ENCODE measurements around the gene BANF1.

The BANF1 gene

GRCh38 chr11:65961267-65962140 lies 40.8 kb upstream of the BANF1 start, which contains the start of gene SART1:
TSS of gene SART1 (plus strand) at chr11:65961734. CDS start at chr11:65961781, 47 bp downstream.
- peak; percentile 96 for ATAC-seq
- TF ChIP-seq CSRNP3 (CRISPR knock-in tag; IDR thresholded peaks at IDR 0.05), result no peak
- TF ChIP-seq POU6F1 (CRISPR knock-in tag; IDR thresholded peaks at IDR 0.05; ENCODE audit: borderline replicate concordance, low read depth), result no peak
- TF ChIP-seq ZNF8 (CRISPR knock-in tag; IDR thresholded peaks at IDR 0.05), result 0 out of 2 replicates have a peak, but pooled peaks have one; percentile 15
- no peak for TF ChIP-seq ZC3H10 (CRISPR knock-in tag; IDR thresholded peaks at IDR 0.05)
- TF ChIP-seq ZFP3 (CRISPR knock-in tag; IDR thresholded peaks at IDR 0.05), result no peak
- no peak for TF ChIP-seq GLIS3 (CRISPR knock-in tag; IDR thresholded peaks at IDR 0.05)
- TF ChIP-seq OSR1 (CRISPR knock-in tag; IDR thresholded peaks at IDR 0.05), result no peak

- TF ChIP-seq POU6F1 (CRISPR knock-in tag; IDR thresholded peaks at IDR 0.05; ENCODE audit: borderline replicate concordance, low read depth) (no peak), CREB5 (CRISPR knock-in tag; IDR thresholded peaks at IDR 0.05; ENCODE audit: low read depth) (no peak), TOX (CRISPR knock-in tag; IDR thresholded peaks at IDR 0.05; ENCODE audit: borderline replicate concordance) (no peak), ZC3H10 (CRISPR knock-in tag; IDR thresholded peaks at IDR 0.05) (no peak), OSR1 (CRISPR knock-in tag; IDR thresholded peaks at IDR 0.05) (no peak), CSDC2 (CRISPR knock-in tag; IDR thresholded peaks at IDR 0.05) (no peak), TCF4 (CRISPR knock-in tag; IDR thresholded peaks at IDR 0.05; ENCODE audit: borderline replicate concordance) (no peak), RARB (CRISPR knock-in tag; IDR thresholded peaks at IDR 0.05) (no peak)
- peak; percentile 35 for ATAC-seq
Measured at GRCh38 chr11:65962141-65962564, 40.1 kb upstream of the BANF1 start.

GRCh38 chr11:65964906-65965305 lies 37.4 kb upstream of the BANF1 start:
- TF ChIP-seq ZFP3 (CRISPR knock-in tag; IDR thresholded peaks at IDR 0.05) (no peak), ZNF70 (CRISPR knock-in tag; IDR thresholded peaks at IDR 0.05) (no peak), GLIS3 (CRISPR knock-in tag; IDR thresholded peaks at IDR 0.05) (no peak)
- ATAC-seq, result no peak

- no peak for ATAC-seq
- no peak for TF ChIP-seq POU6F1 (CRISPR knock-in tag; IDR thresholded peaks at IDR 0.05; ENCODE audit: borderline replicate concordance, low read depth)
- TF ChIP-seq ZNF565 (CRISPR knock-in tag; conservative IDR thresholded peaks at IDR 0.05; ENCODE audit: low read depth), result no peak
- TF ChIP-seq SNAI2 (CRISPR knock-in tag; IDR thresholded peaks at IDR 0.05), result no peak
- no peak for TF ChIP-seq ZC3H10 (CRISPR knock-in tag; IDR thresholded peaks at IDR 0.05)
- no peak for TF ChIP-seq CREB5 (CRISPR knock-in tag; IDR thresholded peaks at IDR 0.05; ENCODE audit: low read depth)
- no peak for TF ChIP-seq ZFP30 (CRISPR knock-in tag; IDR thresholded peaks at IDR 0.05)
- TF ChIP-seq CSDC2 (CRISPR knock-in tag; IDR thresholded peaks at IDR 0.05), result no peak
- no peak for TF ChIP-seq PATZ1 (CRISPR knock-in tag; IDR thresholded peaks at IDR 0.05; ENCODE audit: borderline replicate concordance)
- TF ChIP-seq ISL1 (CRISPR knock-in tag; IDR thresholded peaks at IDR 0.05), result no peak
- TF ChIP-seq CSRNP3 (CRISPR knock-in tag; IDR thresholded peaks at IDR 0.05), result no peak
- no peak for TF ChIP-seq ARNTL (CRISPR knock-in tag; IDR thresholded peaks at IDR 0.05; ENCODE audit: borderline replicate concordance, low read depth)
- TF ChIP-seq PPARA (CRISPR knock-in tag; IDR thresholded peaks at IDR 0.05; ENCODE audit: borderline replicate concordance), result no peak
Measured at GRCh38 chr11:65965986-65966762, 36.1 kb upstream of the BANF1 start.
